RWPE1 (cell line): ENCODE measurements around the gene ADCY1.

Source experiments
- CTCF ChIA-PET: fragments of 350-600 bp; sonication (Branson Sonifier 250); formaldehyde crosslinking; extraction: SDS; loops from one replicate; lab custom pipeline; 2021; lab: Yijun Ruan, JAX
- POLR2A ChIA-PET: fragments of 400-600 bp; formaldehyde crosslinking; extraction: SDS; loops from one replicate; lab custom pipeline; 2020; ENCODE audit warnings: antibody characterized with exemption; ENCODE audit not compliant: low non-redundant PET; lab: Yijun Ruan, JAX
- DNase-seq: peaks from one replicate; pipeline ENCODE4 v3.0.0; 2012; ENCODE audit warnings: low spot score
- H3K27ac ChIP-seq: fragments of 450-650 bp; 2 replicates; pipeline ENCODE4 v1.5.1; 2017
- CTCF ChIP-seq: fragments of 450-650 bp; conservative IDR thresholded peaks from 2 replicates; pipeline ENCODE4 v1.5.1; 2017; ENCODE audit warnings: low read depth, mild to moderate bottlenecking

The ADCY1 gene

GRCh38 chr7:45568536-45569289, 5.5 kb upstream of the ADCY1 start:
- CTCF ChIA-PET = no interaction called here
- no peak for DNase-seq

GRCh38 chr7:45569290-45569685, 4.9 kb upstream of the ADCY1 start:
- no peak overlapping the region for H3K27ac ChIP-seq
- no peak for DNase-seq
- ChIA-PET POLR2A (no interaction called here), CTCF (no interaction called here)
- no peak for TF ChIP-seq CTCF

More at GRCh38 chr7:45568536-45569289, 5.5 kb upstream of the ADCY1 start:
- H3K27ac ChIP-seq = no peak overlapping the region
- TF ChIP-seq CTCF = no peak
- POLR2A ChIA-PET = no interaction called here

- no peak overlapping the region for H3K27ac ChIP-seq
- no peak for TF ChIP-seq CTCF
- POLR2A ChIA-PET = no interaction called here
- CTCF ChIA-PET = no interaction called here
- DNase-seq = no peak
Observed at GRCh38 chr7:45570797-45571196, 3.4 kb upstream of the ADCY1 start.

GRCh38 chr7:45573204-45573603, 964 bp upstream of the ADCY1 start:
- ChIA-PET CTCF (no interaction called here), POLR2A (no interaction called here)
- TF ChIP-seq CTCF = no peak
- no peak for DNase-seq
- H3K27ac ChIP-seq = no peak overlapping the region

GRCh38 chr7:45574416-45574668, 174 bp downstream of the ADCY1 start:
- CTCF ChIA-PET = interaction anchor here (1.1 kb wide), 1 partner anchor 89 kb away, joined by 3 read pairs; no protein-coding TSS in a partner anchor

More at GRCh38 chr7:45574416-45574668, 174 bp downstream of the ADCY1 start:
- TF ChIP-seq CTCF = no peak
- DNase-seq = no peak
- POLR2A ChIA-PET = no interaction called here
- no peak overlapping the region for H3K27ac ChIP-seq
